Cardiac muscle cell (in vitro differentiated cells and primary cell): ENCODE measurements around the gene SULF2. TPM values are rescaled to one million over a fixed set of nuclear protein-coding genes. Genes with fewer than 3 reads are reported as not detected.

Experiments
- DNase-seq, 2 donors: peaks; one replicate each; pipeline versions ENCODE4 v3.0.0 to v3.0.0-alpha.2; 2010 to 2017; ENCODE audit warnings: low read depth in 1 of 2, low spot score in 1 of 2
- H3K27ac ChIP-seq: fragments of 200-600 bp; sonication (generic); 2 replicates; pipeline ENCODE4 v1.5.1; 2016
- H3K27me3 ChIP-seq: fragments of 200-600 bp; sonication (generic); 2 replicates; pipeline ENCODE4 v1.6.0; 2016; ENCODE audit warnings: control low read depth
- H3K36me3 ChIP-seq: fragments of 200-600 bp; sonication (generic); 2 replicates; pipeline ENCODE4 v1.5.1; 2016; ENCODE audit warnings: control low read depth
- H3K4me1 ChIP-seq: fragments of 200-600 bp; sonication (generic); 2 replicates; pipeline ENCODE4 v1.8.1; 2017; ENCODE audit warnings: low read depth, mild to moderate bottlenecking, mixed run types
- H3K4me3 ChIP-seq: fragments of 200-600 bp; sonication (generic); 2 replicates; pipeline ENCODE4 v1.5.1; 2016; ENCODE audit warnings: mild to moderate bottlenecking
- H3K9me3 ChIP-seq: fragments of 200-600 bp; sonication (generic); 2 replicates; pipeline ENCODE4 v1.5.1; 2017; ENCODE audit warnings: low read depth, mild to moderate bottlenecking, control low read depth
- polyA plus RNA-seq: library from polyadenylated mRNA; unstranded; fragments of >200 nt; fragmentation: Nextera tagmentation; extraction: Ambion mirVana; gene quantifications from 2 replicates; pipeline ENCODE4 v1.2.1, GENCODE V29; 2016
- total RNA-seq: library from RNA; depleted of rRNA; stranded (reverse); fragments of >200 nt; gene quantifications from 2 replicates; pipeline ENCODE4 v1.2.3, GENCODE V29; 2016
- TF ChIP-seq, protein P1 (sequence below): IDR thresholded peaks from 2 replicates; pipeline ENCODE4 v1.5.1; 2012; ENCODE audit warnings: low read depth, mild to moderate bottlenecking, low read length

Gene SULF2
- total and polyA plus RNA-seq, 2 experiments from 2014 or later = 4.2 to 9.6 TPM

DNA sequence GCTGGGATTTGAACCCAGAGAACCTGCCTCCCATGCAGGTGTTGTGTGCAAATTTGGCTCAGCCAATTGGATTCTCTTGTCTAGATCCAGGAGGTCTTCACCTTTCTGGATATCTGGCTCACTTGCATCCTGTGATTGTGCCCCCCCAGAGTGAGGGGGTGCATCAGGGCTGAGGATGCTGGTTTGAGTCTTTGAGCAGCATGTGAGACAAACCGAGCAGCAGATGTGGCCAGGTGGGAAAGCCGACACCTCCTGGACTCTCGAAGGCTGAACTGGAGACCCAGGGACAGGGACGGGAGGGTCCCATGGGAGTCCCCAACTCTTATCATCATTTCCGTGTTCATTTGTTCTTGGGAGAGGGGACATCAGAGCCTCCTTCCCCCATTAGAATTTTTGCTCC lies 30.6 kb upstream of the SULF2 start:
- no peaks in the 10 kb centered on the region for H3K36me3 ChIP-seq
- TF ChIP-seq, protein P1, sequence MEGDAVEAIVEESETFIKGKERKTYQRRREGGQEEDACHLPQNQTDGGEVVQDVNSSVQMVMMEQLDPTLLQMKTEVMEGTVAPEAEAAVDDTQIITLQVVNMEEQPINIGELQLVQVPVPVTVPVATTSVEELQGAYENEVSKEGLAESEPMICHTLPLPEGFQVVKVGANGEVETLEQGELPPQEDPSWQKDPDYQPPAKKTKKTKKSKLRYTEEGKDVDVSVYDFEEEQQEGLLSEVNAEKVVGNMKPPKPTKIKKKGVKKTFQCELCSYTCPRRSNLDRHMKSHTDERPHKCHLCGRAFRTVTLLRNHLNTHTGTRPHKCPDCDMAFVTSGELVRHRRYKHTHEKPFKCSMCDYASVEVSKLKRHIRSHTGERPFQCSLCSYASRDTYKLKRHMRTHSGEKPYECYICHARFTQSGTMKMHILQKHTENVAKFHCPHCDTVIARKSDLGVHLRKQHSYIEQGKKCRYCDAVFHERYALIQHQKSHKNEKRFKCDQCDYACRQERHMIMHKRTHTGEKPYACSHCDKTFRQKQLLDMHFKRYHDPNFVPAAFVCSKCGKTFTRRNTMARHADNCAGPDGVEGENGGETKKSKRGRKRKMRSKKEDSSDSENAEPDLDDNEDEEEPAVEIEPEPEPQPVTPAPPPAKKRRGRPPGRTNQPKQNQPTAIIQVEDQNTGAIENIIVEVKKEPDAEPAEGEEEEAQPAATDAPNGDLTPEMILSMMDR = no peak
- H3K27ac ChIP-seq = no peak overlapping the region
- no peaks in the 10 kb centered on the region for H3K9me3 ChIP-seq
- no peak overlapping the region for H3K4me3 ChIP-seq
- no peaks in the 10 kb centered on the region for H3K4me1 ChIP-seq
- no peak for DNase-seq
- H3K27me3 ChIP-seq = no peaks in the 10 kb centered on the region

- no peak overlapping the region for H3K4me3 ChIP-seq
- no peak for DNase-seq
- H3K4me1 ChIP-seq = no peaks in the 10 kb centered on the region
- H3K9me3 ChIP-seq = no peaks in the 10 kb centered on the region
- H3K27ac ChIP-seq = no peak overlapping the region
- H3K27me3 ChIP-seq = no peaks in the 10 kb centered on the region
- TF ChIP-seq, protein P1 = no peak
- H3K36me3 ChIP-seq = no peaks in the 10 kb centered on the region
These were observed 30.1 kb upstream of the SULF2 start for GRCh38 chr20:47815416-47815806.

- Histone ChIP-seq H3K36me3 (no peaks in the 10 kb centered on the region), H3K4me1 (no peaks in the 10 kb centered on the region), H3K4me3 (no peak overlapping the region), H3K27ac (no peak overlapping the region), H3K9me3 (no peaks in the 10 kb centered on the region), H3K27me3 (no peaks in the 10 kb centered on the region)
- TF ChIP-seq, protein P1 = no peak
- DNase-seq = no peak
These were observed 29.5 kb upstream of the SULF2 start for GRCh38 chr20:47814632-47815415.

GRCh38 chr20:47810721-47811347 lies 25.6 kb upstream of the SULF2 start:
- Histone ChIP-seq H3K27ac (no peak overlapping the region), H3K4me1 (no peaks in the 10 kb centered on the region), H3K36me3 (no peaks in the 10 kb centered on the region), H3K27me3 (peaks cover 14% of the 10 kb centered on the region), H3K9me3 (no peaks in the 10 kb centered on the region), H3K4me3 (no peak overlapping the region)
- TF ChIP-seq, protein P1 = no peak
- DNase-seq = no peak

DNA sequence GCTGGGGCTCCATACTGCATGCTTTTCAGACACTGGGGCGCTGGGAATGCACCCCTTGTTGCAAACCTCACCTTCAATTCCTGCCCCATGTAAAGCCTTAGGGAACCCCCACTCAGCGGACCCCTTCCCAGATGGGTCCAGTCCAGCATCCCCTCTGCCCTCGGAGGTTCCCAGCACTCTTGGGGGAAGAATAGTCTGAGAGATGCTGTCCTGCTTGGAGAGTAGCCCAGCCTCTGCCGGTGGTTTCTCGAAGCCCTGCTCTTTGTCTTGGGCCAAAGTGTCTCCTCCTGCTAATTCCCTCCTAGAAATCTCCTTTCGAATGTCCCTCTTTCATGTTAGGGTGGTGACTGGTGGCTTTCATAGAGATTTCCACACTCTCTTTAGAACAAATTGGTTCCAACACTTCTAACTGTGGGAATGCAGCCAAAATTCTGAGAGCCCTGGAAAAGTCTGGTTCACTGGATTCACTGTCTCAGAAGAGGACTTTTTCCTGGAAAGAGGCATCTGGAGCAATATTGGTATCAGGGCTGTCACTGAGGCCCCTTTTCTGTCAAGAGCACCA lies 24.9 kb upstream of the SULF2 start:
- H3K4me3 ChIP-seq = no peak overlapping the region
- no peak overlapping the region for H3K27ac ChIP-seq
- H3K9me3 ChIP-seq = no peaks in the 10 kb centered on the region
- DNase-seq = peak; percentile 39 to 56
- no peaks in the 10 kb centered on the region for H3K4me1 ChIP-seq
- TF ChIP-seq, protein P1 = no peak
- H3K27me3 ChIP-seq = peaks cover 17% of the 10 kb centered on the region
- H3K36me3 ChIP-seq = no peaks in the 10 kb centered on the region
